HL-60 (cell line): ENCODE data around the gene DSCAML1.

Source experiments
- DNase-seq, 2 experiments: peaks; one replicate each; pipeline ENCODE4 v3.0.0-alpha.2; 2010 to 2020; ENCODE audit warnings: low read depth in 1 of 2, low spot score in 1 of 2
- H3K27ac ChIP-seq: fragments of 250-450 bp; sonication (Bioruptor Pico); replicated peaks from 2 replicates; pipeline ENCODE4 v1.5.1; 2020; ENCODE audit warnings: mild to moderate bottlenecking, moderate library complexity
- H3K27me3 ChIP-seq: fragments of 250-450 bp; sonication (Bioruptor Pico); 2 replicates; pipeline ENCODE4 v1.5.1; 2021; ENCODE audit warnings: mild to moderate bottlenecking, moderate library complexity; ENCODE audit not compliant: insufficient read depth, poor library complexity, severe bottlenecking
- H3K4me3 ChIP-seq: replicated peaks from 2 replicates; pipeline ENCODE4 v1.5.1; 2011; ENCODE audit warnings: mild to moderate bottlenecking, control low read depth, low read length; ENCODE audit not compliant: insufficient read depth
- GABPA ChIP-seq: IDR thresholded peaks from 2 replicates; pipeline ENCODE4 v1.6.1; 2012; ENCODE audit warnings: low read depth
- POLR2AphosphoS5 ChIP-seq: IDR thresholded peaks from 2 replicates; pipeline ENCODE4 v1.6.1; 2012; ENCODE audit warnings: low read depth
- SPI1 ChIP-seq: IDR thresholded peaks from 2 replicates; pipeline ENCODE4 v1.6.1; 2012; ENCODE audit warnings: low read depth, mild to moderate bottlenecking, borderline replicate concordance
- TF ChIP-seq, protein P1 (sequence below): IDR thresholded peaks from one replicate; pipeline ENCODE4 v1.5.1; 2011; ENCODE audit warnings: low read length, control low read depth, inconsistent platforms; ENCODE audit not compliant: insufficient read depth
- TF ChIP-seq, protein P2 (sequence below): IDR thresholded peaks from 2 replicates; pipeline ENCODE4 v1.6.1; 2012; ENCODE audit warnings: low read depth; ENCODE audit not compliant: insufficient replicate concordance

Gene DSCAML1

DNA sequence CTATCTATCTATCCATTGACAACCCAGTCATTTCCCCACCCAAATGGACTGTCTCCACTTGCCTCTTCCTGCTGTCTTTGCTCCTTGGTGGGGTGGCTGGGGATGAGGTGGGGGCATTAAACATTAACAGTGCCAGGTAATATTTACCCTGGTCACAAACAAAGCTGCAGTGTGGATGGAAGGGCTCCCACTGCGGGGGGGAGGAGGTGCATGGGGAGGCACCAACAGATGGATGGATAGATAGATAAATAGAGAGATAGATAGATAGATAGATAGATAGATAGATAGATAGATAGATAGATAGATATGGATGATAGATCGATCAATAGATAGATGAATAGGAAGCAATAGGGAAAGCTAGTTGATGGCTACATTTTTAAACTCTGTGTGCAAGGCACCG, 29.8 kb upstream of the DSCAML1 start:
- H3K27me3 ChIP-seq = no peaks in the 10 kb centered on the region
- TF ChIP-seq SPI1 = no peak
- TF ChIP-seq, protein P1, sequence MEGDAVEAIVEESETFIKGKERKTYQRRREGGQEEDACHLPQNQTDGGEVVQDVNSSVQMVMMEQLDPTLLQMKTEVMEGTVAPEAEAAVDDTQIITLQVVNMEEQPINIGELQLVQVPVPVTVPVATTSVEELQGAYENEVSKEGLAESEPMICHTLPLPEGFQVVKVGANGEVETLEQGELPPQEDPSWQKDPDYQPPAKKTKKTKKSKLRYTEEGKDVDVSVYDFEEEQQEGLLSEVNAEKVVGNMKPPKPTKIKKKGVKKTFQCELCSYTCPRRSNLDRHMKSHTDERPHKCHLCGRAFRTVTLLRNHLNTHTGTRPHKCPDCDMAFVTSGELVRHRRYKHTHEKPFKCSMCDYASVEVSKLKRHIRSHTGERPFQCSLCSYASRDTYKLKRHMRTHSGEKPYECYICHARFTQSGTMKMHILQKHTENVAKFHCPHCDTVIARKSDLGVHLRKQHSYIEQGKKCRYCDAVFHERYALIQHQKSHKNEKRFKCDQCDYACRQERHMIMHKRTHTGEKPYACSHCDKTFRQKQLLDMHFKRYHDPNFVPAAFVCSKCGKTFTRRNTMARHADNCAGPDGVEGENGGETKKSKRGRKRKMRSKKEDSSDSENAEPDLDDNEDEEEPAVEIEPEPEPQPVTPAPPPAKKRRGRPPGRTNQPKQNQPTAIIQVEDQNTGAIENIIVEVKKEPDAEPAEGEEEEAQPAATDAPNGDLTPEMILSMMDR = no peak
- TF ChIP-seq POLR2AphosphoS5 = no peak
- TF ChIP-seq GABPA = no peak
- TF ChIP-seq, protein P2, sequence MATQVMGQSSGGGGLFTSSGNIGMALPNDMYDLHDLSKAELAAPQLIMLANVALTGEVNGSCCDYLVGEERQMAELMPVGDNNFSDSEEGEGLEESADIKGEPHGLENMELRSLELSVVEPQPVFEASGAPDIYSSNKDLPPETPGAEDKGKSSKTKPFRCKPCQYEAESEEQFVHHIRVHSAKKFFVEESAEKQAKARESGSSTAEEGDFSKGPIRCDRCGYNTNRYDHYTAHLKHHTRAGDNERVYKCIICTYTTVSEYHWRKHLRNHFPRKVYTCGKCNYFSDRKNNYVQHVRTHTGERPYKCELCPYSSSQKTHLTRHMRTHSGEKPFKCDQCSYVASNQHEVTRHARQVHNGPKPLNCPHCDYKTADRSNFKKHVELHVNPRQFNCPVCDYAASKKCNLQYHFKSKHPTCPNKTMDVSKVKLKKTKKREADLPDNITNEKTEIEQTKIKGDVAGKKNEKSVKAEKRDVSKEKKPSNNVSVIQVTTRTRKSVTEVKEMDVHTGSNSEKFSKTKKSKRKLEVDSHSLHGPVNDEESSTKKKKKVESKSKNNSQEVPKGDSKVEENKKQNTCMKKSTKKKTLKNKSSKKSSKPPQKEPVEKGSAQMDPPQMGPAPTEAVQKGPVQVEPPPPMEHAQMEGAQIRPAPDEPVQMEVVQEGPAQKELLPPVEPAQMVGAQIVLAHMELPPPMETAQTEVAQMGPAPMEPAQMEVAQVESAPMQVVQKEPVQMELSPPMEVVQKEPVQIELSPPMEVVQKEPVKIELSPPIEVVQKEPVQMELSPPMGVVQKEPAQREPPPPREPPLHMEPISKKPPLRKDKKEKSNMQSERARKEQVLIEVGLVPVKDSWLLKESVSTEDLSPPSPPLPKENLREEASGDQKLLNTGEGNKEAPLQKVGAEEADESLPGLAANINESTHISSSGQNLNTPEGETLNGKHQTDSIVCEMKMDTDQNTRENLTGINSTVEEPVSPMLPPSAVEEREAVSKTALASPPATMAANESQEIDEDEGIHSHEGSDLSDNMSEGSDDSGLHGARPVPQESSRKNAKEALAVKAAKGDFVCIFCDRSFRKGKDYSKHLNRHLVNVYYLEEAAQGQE = no peak
- no peak overlapping the region for H3K27ac ChIP-seq
- DNase-seq = no peak
- no peak overlapping the region for H3K4me3 ChIP-seq

DNA sequence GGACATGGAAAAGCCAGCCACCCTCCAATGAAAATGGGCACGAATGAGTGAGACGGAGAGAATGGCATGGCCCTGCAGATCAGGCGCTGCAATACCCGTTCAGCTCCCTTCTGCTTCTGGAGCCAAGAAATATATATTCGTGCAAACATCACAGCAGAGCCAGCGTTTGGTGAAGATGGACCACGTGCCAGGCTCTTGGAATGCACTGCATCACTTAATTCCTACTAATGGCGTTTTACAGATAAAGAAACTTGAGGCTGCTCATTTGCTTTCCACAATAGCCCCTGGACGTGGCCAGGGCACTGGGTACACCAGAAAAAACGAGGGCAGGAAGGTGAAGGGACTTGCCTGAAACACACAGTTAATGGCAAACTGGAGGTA, 29.2 kb upstream of the DSCAML1 start:
- TF ChIP-seq GABPA (no peak), SPI1 (no peak), POLR2AphosphoS5 (no peak)
- TF ChIP-seq, protein P2 = no peak
- TF ChIP-seq, protein P1 = no peak
- DNase-seq = no peak
- no peak overlapping the region for H3K27ac ChIP-seq
- H3K27me3 ChIP-seq = no peaks in the 10 kb centered on the region
- no peak overlapping the region for H3K4me3 ChIP-seq

DNA sequence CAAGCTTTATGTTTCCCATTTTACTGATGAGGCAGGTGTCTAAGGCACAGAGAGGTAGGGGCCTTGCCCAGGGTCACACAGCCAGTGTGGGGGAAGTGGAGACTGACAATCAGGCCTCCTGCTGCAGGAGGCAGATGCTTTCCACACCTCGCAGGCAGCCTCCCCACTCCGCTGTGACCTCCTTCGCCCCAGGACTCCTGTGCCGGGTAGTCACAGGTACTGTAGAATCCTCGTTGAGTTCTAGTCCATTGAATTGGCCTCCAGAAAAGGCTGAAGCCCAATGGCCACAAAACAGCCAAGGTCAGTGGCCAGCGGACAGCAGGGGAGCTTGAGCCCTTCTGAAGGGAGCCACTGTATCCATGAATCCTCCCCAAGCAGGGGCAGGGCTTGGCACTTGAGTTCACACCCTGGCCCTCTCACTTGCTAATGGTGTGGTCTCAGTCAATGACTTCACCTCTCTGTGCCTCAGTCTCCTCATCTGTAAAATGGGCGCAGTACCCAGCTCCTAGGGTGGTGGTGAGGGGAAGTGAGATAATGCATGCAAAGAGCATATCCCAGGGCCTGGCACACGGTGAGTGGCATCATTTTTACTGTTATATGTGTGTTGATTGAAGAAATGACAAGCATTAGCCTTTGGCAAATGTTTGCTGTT, 28.6 kb upstream of the DSCAML1 start:
- no peak for DNase-seq
- no peak for TF ChIP-seq SPI1
- no peak for TF ChIP-seq GABPA
- TF ChIP-seq, protein P2 = no peak
- TF ChIP-seq, protein P1 = no peak
- TF ChIP-seq POLR2AphosphoS5 = no peak

More for the DNA sequence above, 28.6 kb upstream of the DSCAML1 start:
- no peak overlapping the region for H3K27ac ChIP-seq
- H3K27me3 ChIP-seq = no peaks in the 10 kb centered on the region
- no peak overlapping the region for H3K4me3 ChIP-seq
